GM19463 (cell line): ENCODE results near the gene BBC3.

Experiments
- ATAC-seq: cut with Tn5 transposase; IDR thresholded peaks from one replicate; pipeline ENCODE4 v1.9.1; 2021; ENCODE audit warnings: mild to moderate bottlenecking, moderate library complexity; ENCODE audit not compliant: unreplicated experiment

BBC3 gene

DNA sequence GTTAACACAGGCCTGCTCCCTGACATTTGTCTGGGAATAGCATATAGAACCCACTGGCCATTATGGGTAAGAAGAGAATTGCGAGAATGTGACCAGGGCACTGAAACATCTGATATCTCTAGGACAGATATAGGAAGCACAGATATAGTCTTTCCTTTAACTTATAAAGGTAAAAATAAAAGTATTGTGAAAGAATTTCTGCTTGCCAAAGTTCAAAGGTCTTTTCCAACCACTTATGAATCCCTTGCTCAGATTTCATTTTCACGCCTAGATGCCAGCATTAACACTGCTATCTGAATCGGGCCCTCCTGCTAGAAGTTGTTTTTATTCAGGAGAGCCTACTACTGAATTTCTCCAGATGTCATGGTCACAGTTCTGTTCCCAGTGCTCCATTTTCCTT, 27.7 kb downstream of the BBC3 start:
- no peak for ATAC-seq

DNA sequence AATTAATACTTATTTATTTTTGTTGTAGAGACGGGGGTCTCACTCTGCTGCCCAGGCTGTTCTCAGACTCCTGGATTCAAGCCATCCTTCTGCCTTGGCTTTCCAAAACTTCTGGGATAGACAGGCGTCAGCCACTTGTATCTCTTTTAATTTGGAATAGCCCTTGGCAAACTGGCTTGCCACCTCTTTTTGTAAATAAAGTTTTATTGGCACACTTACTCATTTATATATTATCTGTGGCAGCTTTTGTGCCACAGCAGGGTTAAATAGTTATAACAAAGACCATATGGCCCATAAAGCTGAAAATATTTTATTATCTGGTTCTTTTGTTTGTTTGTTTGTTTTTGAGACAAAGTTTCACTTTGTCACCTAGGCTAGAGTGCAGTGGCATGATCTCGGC, 30.5 kb downstream of the BBC3 start:
- ATAC-seq, result no peak

DNA sequence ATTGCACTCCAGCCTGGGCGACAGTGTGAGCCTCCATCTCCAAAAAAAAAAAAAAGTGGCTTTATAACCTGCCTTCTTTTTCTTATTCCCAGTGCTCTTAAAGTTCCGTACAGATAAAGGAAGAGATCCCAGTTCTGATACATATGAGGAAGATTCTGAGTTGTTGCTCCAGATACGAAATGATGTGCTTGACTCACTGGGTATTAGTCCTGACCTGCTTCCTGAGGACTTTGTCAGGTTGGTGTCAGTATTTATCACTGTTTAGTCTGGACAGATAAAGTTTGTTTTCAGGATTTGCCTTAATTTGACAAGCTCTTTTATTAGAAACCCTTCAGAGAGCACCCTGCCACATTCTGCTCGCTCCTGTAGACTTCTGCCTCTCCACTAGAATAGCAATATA, 33.9 kb downstream of the BBC3 start:
- ATAC-seq, result no peak

DNA sequence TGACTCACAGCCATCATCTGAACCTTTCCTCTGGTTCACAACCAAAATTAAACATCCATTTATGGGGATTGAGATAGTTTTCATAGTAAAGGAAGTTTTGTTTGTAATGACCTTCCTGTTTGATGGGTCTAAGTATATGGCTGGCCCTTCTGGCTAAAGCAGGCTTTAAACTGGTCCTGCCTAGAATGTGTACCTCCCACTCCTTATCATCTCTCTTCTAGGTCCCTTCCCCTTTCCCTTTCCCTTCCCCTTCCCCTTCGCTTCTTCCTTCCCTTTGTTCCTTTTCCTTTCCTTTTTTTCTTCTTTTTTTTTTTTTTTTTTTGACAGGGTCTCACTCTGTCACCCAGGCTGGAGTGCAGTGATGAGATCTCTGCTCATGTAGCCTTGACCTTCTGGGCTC, 35.6 kb downstream of the BBC3 start:
- ATAC-seq, result no peak

DNA sequence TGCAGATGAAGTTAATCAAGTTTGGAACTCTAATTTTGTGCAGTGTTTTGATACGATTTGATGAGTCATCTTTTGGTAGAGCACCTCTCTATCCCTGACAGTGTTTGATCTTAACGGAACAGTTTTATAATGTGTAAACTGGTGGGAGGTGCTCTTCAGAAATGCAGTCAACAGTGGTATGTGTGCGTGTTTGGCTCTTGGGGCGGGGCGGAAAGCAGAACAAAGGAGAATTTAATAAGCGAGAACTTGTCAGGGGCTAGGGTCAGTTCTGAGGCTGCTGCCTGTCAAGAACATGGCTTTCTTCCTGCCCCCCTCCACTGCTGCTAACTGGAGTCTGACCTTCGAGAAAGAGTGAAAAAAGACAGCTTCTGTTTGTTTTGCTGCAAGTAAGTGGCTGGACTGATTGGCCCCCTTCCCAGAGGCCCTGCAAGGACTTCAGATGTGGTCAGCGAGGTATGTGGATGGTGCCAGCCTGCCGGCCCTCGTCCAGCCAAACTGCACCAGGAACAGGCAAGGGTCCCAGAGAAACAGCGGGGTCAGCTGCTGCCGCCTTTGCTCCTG, 40.8 kb downstream of the BBC3 start:
- ATAC-seq, result no peak

DNA sequence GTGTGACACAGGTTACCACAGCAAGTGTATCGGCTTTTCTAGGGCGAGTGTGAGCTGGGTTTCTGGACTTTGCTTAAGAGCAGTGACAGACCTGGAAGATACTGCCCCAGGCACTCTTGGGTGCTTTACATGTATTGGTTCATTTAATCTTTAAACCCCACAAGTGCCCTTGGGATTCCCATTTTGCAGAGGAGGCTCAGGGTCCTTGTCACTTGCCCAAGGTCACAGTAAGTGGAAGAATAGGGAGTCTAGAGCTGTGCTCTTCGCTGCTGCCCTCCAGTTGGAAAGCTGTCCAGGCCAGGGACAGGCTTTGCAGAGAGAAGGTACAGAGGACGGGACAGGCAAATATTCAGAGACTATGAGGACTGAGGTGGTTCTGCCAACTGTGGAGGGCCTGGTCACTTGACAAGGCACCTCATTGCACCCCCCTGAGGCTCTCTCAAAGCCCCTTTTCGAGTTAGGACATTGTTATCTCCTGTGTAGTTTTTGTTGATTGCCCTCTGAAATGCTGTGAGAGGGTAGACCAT, 42.4 kb downstream of the BBC3 start:
- ATAC-seq, result no peak

DNA sequence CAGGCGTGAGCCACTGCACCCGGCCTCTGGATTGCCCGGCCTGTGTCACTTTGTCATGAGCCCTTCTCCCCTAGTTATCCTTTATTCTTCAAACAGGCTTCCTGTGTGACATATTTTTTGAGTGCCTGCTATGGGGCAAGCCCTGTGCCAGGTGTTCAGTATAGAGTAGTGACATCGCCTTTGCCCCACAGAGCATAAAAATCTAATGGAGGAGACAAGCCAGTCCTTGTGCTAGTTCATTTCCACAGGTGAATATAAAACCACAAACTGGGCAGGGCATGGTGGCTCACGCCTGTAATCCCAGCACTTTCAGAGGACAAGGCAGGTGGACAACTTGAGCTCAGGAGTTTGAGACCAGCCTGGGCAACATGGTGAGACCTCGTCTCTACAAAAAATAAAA, 43.2 kb downstream of the BBC3 start:
- no peak for ATAC-seq

DNA sequence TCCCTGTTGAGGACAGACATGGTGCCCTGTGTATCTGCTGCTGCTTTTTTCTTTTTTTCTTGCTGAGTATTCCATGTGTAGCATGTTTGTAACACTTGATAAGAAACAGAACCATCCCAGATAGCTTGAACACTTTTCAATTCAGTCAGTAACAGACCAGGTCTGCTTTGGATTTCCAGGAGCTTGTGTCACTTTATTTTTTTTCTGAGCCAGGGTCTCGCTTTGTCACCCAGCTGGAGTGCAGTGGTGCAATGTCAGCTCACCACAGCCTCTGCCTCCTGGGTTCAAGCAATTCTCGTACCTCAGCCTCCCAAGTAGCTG, 43.7 kb downstream of the BBC3 start:
- no peak for ATAC-seq

DNA sequence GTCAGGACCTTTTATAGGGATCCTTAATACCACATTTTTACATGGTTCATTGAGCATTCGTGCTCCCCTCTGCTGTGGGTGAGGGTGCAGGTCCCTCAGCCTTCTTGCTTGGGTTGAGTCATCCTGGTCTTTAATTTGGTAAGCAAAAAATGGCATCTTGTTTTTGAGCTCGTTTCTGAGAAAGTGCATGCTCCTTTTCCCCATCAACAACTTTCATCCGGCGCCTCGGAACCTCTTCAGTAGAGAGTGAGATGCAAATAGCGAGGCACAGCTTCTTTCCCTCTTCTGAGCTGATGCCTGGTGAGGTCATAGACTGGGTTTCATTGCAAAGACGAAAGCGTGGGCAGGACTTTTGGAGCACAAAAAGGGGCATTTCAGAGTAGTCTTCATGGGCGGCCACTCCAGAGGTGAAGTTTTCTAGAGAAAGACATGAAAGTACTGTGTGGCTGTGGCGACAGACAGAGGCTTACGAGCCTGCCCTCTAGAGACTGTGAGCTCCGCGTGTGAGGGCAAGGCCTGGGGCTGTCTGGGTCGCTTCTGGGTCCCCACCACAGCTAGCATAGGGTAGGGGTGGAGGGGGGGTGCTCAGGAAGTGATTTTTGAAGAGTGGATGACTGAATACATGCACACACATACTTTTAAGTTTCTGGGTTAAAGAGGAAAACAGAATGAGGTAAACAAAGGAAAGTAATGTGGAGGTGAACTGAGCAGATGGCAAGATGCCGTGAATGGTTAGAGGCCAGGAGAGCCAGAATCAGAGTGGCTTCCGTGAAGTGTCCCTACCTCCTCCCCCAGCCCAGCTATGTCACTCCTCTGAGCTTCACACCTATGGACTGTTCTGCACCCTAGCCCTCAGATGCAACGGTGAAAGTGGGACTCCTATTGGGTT, 44.3 kb downstream of the BBC3 start:
- ATAC-seq, result peak; percentile 83

DNA sequence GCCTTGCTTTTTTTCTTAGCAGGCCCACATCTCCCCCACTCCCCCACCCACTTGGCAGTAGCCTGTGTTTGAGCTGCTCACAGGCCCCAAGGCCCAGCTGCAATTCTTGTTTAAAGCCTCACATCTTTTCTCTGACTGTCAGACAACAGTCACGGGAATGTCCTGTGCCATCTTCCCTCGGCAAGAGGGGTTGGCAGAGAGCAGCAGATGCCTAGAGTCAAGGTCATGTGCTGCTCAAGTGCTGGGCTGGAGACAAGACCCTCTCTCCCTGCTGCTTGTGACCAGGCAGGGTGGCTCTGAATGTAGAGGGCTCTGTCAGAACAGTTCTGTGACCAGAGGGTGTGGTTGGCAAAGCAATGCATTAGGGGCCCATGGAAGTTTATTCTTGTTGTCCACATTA, 47.4 kb downstream of the BBC3 start:
- no peak for ATAC-seq

DNA sequence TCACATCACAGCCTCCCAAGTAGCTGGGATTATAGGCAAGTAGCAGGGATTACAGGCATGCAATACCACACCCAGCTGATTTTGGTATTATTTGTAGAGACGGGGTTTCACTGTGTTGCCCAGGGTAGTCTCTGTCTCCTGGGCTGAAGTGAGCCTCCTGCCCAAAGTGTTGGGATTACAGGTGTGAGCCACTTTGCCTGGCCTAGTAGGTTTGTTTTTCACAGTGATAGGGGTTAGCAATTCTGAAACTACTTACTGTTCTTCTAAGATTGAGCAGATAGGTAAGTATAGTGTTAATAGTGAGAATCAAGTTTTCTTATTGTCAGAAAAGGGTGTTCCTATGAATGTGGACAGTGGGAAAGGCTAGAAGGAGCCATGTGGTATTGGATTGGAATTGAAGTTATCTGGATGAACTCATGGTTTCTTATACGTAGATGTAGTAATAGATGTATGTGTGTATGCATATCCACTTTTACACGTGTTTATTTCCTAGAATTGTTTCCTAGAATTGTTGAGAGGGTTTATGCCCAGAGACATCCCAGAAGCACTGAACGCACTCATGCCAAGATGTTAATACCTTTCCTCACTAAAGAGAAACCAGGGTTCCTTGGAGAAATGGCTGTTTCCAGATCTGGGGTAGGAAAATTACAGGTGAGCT, 51.2 kb downstream of the BBC3 start:
- no peak for ATAC-seq

DNA sequence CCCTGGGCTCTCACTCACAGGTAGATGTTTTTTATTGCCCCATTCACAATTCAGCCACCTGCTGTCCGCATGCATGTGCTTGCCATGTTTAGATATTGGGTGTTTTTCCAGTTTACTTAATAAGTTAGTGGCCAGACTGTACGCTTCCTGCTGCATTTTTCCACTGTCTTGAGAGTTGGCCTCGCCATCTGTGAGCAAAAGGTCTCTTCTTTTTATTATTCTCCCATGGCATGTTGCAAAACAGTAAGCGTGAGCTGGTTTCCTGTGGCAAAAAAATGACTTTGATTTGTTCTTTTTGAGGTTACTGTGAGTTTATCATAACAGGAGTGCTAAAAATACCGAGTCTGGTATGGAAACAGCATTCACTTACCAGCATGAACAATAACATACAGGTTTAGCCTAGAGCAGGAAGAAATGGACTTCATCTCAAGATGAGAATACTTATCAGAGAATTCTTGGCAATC, 54.3 kb downstream of the BBC3 start:
- ATAC-seq, result no peak

DNA sequence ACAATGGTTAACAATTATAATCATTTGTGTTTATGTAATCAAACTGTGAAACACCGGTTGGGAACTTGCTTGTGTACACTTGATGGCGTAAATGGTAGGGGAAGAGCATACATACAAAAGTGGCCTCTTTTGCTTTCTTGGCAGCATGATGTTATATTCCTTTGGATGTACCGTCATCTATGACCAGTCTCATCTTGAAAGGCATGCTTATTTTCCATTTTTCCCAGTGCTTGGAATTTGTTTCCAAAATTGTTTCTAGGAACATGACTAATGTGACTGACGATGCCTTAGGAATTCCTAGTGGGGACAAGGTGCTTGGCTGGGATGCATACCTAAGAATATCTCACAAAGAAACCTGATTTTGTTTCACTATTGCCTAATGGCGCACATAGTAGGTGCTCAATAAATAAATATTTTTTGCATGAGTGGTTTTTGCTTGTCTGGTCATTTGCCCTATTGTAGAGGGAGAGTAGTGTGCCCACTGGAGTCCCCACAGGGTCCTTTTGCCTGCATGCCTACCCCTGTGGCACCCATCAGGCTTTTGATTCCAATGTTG, 54.9 kb downstream of the BBC3 start:
- ATAC-seq, result no peak

DNA sequence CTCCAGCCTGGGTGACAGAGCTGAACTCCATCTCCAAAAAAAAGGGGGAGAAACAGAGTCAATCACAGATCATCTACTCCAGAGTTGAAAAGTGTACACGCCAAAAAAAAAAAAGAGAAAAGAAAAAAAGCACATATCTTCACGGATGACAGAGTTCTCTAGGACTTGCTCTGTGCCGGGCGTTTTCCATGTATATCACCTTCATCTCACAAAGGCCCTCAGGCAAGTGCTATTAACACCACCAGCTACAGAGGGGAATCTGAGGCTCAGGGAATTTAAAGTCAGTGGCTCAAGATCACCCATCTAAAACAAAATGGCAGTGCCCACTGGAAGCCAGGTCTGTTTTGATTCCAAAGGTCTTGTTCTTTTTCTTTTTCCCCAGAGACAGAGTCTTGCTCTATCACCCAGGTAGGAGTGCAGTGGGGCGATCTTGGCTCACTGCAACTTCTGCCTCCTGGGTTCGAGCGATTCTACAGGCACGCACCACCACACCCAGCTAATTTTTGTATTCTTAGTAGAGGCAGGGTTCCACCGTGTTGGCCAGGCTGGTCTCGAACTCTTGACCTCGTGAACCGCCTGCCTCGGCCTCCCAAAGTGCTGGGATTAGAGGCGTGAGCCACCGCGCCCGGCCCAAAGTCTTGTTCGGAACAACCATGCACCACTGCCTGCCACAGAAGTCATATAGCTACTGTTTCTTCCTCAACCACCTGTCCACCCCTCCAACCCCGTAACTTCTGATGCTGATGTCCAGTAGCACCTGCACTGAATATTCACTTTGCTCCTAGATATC, 58.1 kb downstream of the BBC3 start:
- ATAC-seq, result no peak
